Stimulated activated CD8-positive, alpha-beta memory T cell treated with anti-CD3 and anti-CD28 coated beads, Interleukin-15, amount 100 ng/mL, for 48 hours (primary cell): ENCODE results near the gene TM4SF18.

Source experiments
- DNase-seq, 2 donors: peaks; one replicate each; pipeline ENCODE4 v3.0.0-alpha.2; 2020; ENCODE audit warnings: low read depth in 2 of 2

Gene TM4SF18

GRCh38 chr3:149284034-149284433, 49.4 kb downstream of the TM4SF18 start:
- DNase-seq, result no peak

- no peak for DNase-seq
Observed at GRCh38 chr3:149283401-149283800, 50.0 kb downstream of the TM4SF18 start.

GRCh38 chr3:149282836-149283235, 50.6 kb downstream of the TM4SF18 start:
- DNase-seq, result no peak

- no peak for DNase-seq
Observed at GRCh38 chr3:149282322-149282721, 51.1 kb downstream of the TM4SF18 start.

GRCh38 chr3:149280671-149281349, 52.6 kb downstream of the TM4SF18 start:
- DNase-seq, result no peak

DNA sequence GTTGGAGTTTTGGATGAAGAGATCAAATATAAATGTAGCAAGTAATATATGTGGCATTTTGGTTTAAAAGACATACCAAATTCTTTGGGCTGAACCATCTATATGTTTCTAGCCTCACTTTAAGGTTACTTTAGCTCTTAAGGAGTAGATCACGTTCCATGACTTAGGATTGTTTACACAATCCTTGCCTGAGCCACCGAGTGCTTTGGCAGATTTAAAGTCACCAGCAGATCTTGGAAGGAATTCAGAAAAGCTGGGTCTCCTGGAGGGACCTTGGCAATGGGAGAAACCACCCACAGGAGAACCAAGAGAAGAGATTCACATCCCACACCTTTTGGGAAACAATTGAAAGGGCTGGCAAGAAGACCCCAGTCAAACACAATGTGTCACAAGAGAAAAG, 54.5 kb downstream of the TM4SF18 start:
- DNase-seq, result no peak

- DNase-seq, result no peak
Observed at GRCh38 chr3:149277331-149277813, 56.1 kb downstream of the TM4SF18 start.

GRCh38 chr3:149276619-149277018, 56.8 kb downstream of the TM4SF18 start:
- no peak for DNase-seq

GRCh38 chr3:149274220-149274619, 59.2 kb downstream of the TM4SF18 start:
- DNase-seq, result no peak

DNA sequence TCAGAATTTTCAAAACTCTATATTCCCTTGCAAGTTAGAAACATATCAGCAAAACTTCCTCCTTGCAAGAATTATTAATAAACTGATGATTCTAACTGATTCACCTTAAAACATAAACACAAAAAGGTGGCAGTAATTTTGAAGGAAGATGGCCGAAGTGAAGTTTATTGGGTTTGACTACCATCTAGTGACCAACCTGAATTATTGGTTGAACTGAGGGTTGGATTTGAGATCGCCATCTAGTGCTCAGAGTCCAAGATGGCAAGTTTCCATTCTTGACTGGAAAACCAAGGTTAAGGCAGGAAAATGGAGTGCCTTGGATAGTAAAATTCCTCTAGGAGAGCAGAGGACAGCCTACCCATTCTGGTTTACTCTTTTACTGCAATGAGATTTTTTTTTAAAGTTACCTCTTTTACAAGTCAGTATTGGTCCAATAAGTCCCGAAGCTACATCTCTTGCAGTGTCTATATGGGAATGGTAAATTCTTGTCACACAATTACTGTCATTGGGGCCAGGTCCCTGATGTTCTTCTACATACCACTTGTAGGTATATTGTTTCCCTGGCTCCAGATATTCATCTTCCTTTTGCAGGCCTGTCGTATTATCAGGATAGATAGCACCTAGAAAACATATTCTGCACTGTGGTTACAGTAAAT, 60.2 kb downstream of the TM4SF18 start:
- no peak for DNase-seq

DNA sequence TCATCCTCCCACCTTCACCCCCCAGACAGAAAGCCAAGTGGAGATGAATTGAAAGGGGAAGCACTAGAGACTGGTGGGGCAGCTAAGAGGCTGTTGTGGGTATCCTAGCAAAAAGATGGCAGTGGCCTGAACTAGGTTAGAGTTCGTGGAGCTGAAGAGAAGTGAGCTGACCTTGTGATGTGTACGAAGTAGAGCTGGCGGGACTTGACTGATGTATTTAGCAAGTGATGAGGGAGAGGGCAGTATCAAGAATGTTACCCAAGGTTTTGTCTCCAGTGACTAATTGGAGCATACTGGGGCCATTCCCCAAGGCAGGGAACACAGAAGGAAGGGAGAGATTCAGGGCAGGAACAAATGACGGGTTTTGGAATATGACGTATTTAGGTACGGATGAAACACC, 61.8 kb downstream of the TM4SF18 start:
- no peak for DNase-seq

DNA sequence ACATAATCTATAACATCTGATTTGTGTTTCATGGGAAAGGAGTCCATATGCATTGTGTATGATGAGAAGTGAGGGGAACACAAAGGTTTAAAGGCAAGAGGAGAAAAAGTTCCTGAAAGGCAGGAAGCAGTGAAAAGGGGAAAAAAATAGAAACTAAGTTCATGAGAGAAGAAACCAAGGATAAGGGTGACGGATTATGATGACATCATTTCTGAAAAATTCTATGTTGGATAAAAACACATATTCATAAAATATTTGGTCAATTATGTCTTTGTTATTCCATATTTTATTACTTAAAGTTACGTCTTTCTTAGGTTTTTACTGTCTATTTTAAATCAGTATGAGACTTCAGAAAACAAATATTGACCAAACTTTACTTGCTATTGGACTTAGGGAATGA, 63.3 kb downstream of the TM4SF18 start:
- no peak for DNase-seq

DNA sequence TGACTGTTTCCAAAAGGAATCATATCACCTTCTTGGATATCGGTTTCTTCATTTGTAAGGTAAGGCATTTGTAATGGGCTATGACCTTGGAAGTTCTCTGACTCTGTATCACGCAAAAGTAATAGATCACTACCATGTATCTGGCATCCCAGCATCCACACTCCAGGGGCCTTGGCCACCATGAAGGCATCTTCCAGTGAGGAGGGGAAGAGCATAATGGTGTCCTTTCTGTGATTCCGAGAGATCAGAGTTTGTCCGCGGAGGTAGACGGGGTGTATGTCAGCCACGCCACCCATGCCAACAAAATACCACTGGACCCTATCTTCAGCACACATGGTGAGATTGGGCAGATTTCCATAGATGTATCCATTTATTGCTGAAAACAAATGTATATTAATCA, 63.7 kb downstream of the TM4SF18 start:
- DNase-seq, result no peak
